Daoy (cell line): ENCODE results near the gene KLHL10. TPM values are rescaled to one million over a fixed set of nuclear protein-coding genes. Genes with fewer than 3 reads are reported as not detected.
A peak's percentile ranks its signal among the peaks of the same experiment; 100 is the strongest.
"Not testable (repeated sequence)": the region's sequence is repeated elsewhere in the genome, so short reads cannot be mapped to it uniquely, and the experiment has no call there.

Experiments used
- DNase-seq: peaks from one replicate; pipeline ENCODE4 v3.0.0-alpha.2; 2015; ENCODE audit warnings: low read depth
- total RNA-seq: library from RNA; depleted of rRNA; stranded (reverse); fragments of >200 nt; shearing (Covaris generic); gene quantifications from 2 replicates; pipeline ENCODE4 v1.2.3, GENCODE V29; 2014

KLHL10 gene
- total RNA-seq, 1 experiment from 2014 or later = 0.74 TPM

GRCh38 chr17:41813152-41813680 lies 24.4 kb upstream of the KLHL10 start:
- DNase-seq = no peak

DNA sequence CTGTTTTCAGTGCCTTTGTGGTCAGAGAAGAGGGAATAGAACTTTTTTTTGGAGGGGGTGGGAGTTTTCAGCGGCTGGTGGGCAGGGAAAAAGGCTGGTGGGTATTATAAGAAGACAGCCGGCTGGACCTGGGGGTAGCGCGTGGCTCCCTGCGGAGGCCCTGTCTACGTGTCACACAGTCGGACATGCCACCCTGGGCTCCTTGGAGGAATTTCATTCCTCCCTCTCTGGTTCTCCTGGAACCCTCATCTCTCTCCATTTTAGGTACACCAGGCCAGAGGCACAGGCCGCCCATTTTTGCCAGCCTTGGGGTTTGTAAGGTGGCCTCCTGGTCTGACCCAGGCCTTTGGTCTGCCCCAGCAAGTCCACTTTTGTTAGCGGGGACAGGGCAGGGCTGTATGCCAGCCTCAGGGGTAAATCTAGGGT lies 23.9 kb upstream of the KLHL10 start:
- no peak for DNase-seq

DNA sequence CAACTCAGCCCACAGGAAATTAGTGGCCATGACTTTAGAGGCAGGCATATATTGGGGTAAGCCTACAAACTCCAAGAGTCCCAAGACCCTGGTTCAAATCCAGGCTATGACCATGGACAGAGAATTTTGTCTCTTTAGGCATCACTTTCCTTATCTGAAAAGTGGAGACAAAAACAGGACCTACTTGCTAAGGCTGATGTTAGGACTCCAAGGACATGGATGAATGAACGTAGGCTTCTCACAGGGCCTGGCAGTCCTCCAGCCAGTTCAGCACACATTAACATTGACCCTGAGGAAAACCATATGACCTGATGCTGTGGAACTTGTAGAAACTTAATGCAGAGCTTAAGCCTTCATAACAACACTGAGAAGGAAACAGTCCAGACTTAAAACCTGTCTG lies 23.4 kb upstream of the KLHL10 start:
- no peak for DNase-seq

- DNase-seq = no peak
Measured at GRCh38 chr17:41816637-41817320, 20.8 kb upstream of the KLHL10 start.

GRCh38 chr17:41818024-41818423 lies 19.6 kb upstream of the KLHL10 start:
- no peak for DNase-seq

DNA sequence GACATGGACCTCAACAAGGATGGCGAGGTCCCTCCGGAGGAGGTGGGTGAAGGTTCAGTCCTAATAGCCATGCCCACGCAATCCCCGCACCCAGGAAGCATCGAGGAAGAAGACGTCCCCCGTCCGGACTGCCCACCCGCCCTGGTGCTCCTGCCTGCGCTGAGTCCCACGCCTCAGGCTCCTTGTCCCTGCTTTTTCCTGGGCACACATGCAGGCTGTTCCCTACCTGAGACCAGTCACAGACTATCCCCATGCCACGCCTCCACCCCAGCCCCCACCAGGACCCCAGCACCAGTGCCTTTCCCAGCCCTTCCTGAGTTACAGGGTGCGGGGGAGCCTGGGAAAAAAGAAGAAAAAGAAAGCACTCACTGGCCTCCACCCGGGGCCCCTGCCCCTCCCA lies 15.8 kb upstream of the KLHL10 start:
- no peak for DNase-seq

GRCh38 chr17:41822216-41823140 lies 15.1 kb upstream of the KLHL10 start:
- DNase-seq = no peak

DNA sequence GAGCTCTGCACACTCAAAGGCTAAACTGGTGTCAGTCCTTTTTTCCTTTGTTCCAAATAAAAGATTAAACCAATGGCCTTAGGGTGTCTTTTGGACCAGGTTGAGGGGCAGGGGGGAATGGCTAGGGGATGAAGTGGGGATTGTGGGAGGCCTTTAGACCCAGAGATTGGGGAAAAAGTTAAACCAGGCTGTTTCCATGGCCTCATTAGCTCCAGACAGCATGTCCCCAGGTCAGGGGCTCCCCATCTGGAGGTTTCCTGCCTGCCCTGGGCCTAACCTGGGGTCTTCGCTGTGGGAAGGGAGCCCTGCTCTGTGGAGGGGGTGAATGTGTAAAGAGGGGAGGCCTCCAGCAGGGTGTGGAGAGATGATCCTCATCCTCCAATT lies 14.5 kb upstream of the KLHL10 start:
- DNase-seq = no peak

DNA sequence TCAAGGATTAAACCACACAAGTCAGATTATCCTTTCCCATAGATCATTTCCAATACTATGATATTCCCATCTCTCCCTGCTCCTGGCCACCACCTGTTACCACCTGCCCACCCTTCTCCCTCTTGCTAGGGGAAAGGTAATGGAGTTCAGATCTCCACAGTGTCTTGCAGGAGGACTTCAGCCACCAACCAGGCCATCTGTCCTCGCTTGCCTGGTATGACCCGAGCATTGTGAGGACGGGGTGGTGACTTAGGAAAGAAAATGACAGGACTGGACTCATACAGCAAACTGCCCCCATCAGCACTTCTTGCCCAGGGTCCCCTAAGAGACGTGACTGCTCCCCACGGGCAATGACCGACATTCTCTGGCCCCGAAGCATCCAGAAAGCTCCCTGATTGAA lies 14.0 kb upstream of the KLHL10 start:
- no peak for DNase-seq

- no peak for DNase-seq
Measured at GRCh38 chr17:41824086-41824485, 13.5 kb upstream of the KLHL10 start.

DNA sequence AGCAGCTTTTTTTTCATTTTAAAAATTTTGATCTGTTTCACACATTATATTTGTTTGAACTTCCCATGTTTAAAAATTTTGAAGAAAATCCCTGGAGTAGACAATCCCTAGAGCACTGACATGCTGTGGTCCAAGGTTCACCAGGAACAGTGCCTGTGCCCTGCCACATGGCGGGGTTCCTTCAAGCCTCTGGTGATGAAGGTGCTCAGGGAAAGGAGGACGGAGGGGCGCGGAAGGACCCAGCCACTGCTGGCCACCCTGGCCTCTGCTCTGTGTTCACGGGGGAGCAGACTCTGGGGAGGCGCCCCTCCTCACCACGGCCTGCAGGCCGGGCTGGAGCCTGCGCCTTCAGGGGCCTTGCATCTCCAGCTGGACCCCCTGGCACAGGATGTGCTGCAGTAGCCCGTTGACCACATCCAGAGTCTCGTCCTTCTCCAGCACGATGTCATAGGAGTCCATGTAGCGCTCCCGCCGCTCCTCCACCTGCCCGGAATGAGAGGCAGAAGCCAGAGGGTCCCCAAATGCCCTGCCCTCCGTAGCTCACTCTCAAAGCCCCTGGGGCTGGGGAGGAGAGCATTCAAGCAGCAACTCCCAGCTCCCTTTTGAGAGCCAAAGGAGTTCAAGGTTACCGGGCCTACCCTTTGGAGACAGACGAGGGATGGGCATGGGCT lies 12.3 kb upstream of the KLHL10 start:
- no peak for DNase-seq

DNA sequence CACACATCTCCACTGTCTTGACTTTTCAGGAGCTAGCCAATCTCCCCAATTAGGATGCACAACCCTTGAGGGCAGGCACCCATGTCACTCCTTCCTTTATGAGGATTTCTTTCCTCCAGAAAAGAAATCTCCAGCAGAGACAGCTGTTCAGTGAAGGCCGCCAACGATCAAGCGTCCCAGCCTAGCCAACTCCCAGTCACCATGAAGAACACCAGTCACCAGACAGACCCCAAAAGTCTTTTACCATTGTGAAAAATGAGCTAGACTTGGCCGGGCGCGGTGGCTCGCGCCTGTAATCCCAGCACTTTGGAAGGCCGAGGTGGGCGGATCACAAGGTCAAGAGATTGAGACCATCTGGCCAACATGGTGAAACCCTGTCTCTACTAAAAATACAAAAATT lies 7.7 kb upstream of the KLHL10 start:
- not testable (repeated sequence) for DNase-seq

GRCh38 chr17:41835214-41835799 lies 2.3 kb upstream of the KLHL10 start:
- no peak for DNase-seq

DNA sequence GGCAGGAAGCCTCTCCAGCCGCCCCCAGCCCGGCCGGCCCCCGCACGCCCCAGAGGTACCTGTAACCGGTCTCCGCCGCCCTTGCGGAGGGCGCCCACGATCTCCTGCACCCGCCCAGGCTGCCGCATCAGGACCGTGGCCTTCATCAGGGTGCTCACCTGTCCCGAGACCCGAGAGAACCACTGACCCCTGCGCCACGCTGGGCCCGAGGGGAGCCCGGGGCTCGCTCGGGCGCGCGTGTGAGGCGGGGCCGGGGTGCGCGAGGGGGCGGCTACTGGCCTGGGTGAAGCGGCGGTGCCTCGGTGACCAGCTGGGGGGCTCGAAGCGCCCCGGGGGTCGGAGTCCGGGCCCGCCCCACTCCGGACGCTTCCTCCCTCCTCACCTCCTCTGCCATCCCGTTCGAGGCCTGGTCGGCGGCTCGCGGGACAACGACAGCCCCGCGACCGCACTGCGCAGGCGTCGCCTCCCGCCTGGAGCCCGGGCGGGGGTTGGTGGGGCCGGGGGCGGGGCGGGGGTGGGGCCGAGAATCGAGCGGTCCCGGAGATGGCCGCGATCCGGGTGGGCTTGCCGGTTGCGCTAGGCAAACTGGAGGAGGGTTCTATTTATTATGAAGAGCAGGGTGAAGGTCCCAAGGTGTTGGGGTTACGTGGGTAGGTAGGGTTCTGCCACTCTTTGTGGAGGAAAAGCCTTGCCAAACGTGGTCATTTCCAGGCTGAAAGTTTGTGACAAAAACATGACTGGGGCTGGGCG lies 1.6 kb upstream of the KLHL10 start, which contains the start of gene NT5C3B:
Gene NT5C3B (minus strand): TSS at position 433 of the 750 bp plus-strand sequence. CDS start 39 bp downstream, at position 394.
- peak; percentile 73 for DNase-seq

DNA sequence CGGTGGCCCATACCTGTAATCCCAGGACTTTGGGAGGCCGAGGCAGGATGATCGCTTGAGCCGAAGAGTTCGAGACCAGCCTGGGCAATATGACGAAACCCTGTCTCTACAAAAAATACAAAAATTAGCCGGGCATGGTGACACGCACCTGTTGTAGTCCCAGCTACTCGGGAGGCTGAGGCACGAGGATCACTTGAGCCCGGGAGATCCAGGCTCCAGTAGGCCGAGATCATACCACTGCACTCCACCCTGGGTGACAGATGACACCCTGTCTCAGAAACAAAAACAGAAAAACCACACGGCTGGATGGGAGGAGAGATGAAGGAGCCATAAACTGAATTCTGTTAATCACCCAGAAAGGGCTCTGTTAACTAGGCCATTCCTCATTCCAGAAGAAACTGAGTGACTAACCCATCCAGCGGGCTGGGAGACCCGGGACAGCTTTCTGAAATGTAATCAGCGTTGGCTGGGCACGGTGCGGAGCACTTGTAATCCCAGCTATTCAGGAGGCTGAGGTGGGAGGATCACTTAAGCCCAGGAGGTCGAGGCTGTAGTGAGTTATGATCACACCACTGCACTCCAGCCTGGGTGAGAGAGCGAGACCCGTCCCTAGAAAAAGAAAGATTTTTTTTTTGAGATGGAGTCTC lies 952 bp upstream of the KLHL10 start:
- no peak for DNase-seq

- not testable (repeated sequence) for DNase-seq
Measured at GRCh38 chr17:41839448-41839847, 1.8 kb downstream of the KLHL10 start.

GRCh38 chr17:41840781-41841180 lies 3.2 kb downstream of the KLHL10 start:
- DNase-seq = not testable (repeated sequence)

DNA sequence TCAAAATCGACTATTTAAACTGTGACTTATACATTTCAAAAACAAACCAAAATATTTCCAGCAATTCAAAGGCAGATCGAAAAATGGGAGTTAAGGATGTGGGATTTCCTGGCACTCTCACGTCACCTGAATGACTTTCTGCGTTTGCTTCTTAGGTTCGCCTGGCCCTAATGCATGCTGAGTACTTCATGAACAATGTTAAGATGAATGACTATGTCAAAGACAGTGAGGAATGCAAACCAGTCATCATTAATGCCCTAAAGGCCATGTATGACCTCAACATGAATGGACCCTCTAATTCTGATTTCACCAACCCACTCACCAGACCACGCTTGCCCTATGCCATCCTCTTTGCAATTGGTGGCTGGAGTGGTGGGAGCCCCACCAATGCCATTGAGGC lies 7.3 kb downstream of the KLHL10 start:
- DNase-seq = peak; percentile 41

GRCh38 chr17:41848788-41849187 lies 11.2 kb downstream of the KLHL10 start:
- DNase-seq = no peak

- DNase-seq = no peak
Measured at GRCh38 chr17:41849251-41849990, 11.8 kb downstream of the KLHL10 start.
